Measurements from ENCODE around the gene PTPRD.

GRCh38 chr9:8643464-8643863 is 1969.3 kb downstream of the PTPRD start:
- TF ChIP-seq POLR2A (IDR thresholded peaks at IDR 0.05): no peak
- TF ChIP-seq CTCF (IDR thresholded peaks at IDR 0.05): no peak

Measured in Peyer's patch (tissue), 4 donors.